Activated naive CD4-positive, alpha-beta T cell treated with anti-CD3 and anti-CD28 coated beads for 36 hours (primary cell): ENCODE data around the gene PDSS1. TPM values are rescaled to one million over a fixed set of nuclear protein-coding genes. Genes with fewer than 3 reads are reported as not detected.
A peak's percentile ranks its signal among the peaks of the same experiment; 100 is the strongest.
"Not testable (repeated sequence)": the region's sequence is repeated elsewhere in the genome, so short reads cannot be mapped to it uniquely, and the experiment has no call there.

Experiments
- CTCF ChIA-PET: fragments of 350-600 bp; sonication (Branson Sonifier 250); formaldehyde crosslinking; loops from one replicate; lab custom pipeline; 2021; ENCODE audit warnings: antibody characterized with exemption; lab: Charles Lee
- DNase-seq: peaks from one replicate; pipeline ENCODE4 v3.0.0-alpha.2; 2020
- H3K27ac Mint-ChIP-seq: one replicate; pipeline ENCODE4 v1.8.0; 2021; ENCODE audit warnings: mild to moderate bottlenecking, mixed read lengths
- H3K27me3 Mint-ChIP-seq: one replicate; pipeline ENCODE4 v1.8.0; 2021; ENCODE audit warnings: low read depth, mixed read lengths
- H3K36me3 Mint-ChIP-seq: one replicate; pipeline ENCODE4 v1.8.0; 2021; ENCODE audit warnings: low read depth, mixed read lengths
- H3K4me1 Mint-ChIP-seq: one replicate; pipeline ENCODE4 v1.8.0; 2021; ENCODE audit warnings: low read depth, mixed read lengths
- H3K4me3 Mint-ChIP-seq: one replicate; pipeline ENCODE4 v1.8.0; 2021; ENCODE audit warnings: mild to moderate bottlenecking, moderate library complexity, mixed read lengths
- H3K9me3 Mint-ChIP-seq: one replicate; pipeline ENCODE4 v1.8.0; 2021; ENCODE audit warnings: mixed read lengths
- intact Hi-C: fragments of 100-400 bp; cut with micrococcal nuclease; formaldehyde crosslinking; loops from one replicate; pipeline ENCODE4 v1.15.1; 2023
- total RNA-seq, 2 experiments: library from RNA; stranded (reverse); gene quantifications; one replicate each; pipeline ENCODE4 v1.2.3, GENCODE V29; 2021

PDSS1 gene
- total RNA-seq, 2 experiments from 2014 or later, result 14.5 to 16.0 TPM

DNA sequence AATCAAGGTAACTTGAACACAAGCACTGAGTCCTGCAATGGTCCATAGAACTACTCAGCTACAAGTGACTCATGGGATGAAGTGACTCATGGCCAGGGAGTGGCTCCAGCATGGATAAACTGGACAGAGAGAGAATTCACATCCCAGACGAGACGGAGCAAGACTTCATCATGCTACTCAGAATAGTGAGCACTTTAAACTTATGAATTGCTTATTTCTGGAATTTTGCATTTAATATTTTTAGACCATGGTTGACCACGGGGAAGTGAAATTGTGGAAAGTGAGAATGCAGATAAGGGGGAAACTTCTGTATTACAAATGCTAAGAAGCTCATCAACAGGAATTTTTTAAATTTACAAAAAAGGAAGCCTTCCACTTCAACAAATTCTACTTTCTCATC lies 15.5 kb upstream of the PDSS1 start:
- H3K4me1 Mint-ChIP-seq, result peaks cover 23% of the 10 kb centered on the region
- H3K9me3 Mint-ChIP-seq, H3K27ac Mint-ChIP-seq, H3K27me3 Mint-ChIP-seq, CTCF ChIA-PET, H3K4me3 Mint-ChIP-seq, DNase-seq, H3K36me3 Mint-ChIP-seq: not testable (repeated sequence)
- intact Hi-C loops, result loop anchor here (2.0 to 10.0 kb wide), 3 partner anchors 75 to 467 kb away; partner anchors contain the start of genes ABI1 and GAD2

DNA sequence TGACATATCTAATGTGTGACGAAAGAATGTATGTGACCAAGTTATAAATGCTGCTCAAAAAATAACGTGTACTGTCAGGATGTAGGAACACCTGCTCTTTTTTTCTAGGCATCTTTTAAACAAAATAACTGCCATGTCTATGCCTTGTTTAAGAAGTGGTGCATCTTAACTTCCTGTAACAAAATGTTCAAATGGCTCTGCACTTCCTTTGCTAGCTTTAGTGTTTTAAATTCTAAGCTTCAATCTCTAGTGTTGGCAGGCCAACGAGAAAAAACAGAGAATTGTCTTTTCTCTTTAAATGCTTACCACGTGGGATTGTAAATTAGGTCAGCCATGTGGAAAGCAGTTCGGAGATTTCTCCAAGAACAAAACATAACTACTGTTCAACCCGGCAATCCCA lies 14.6 kb upstream of the PDSS1 start:
- peaks cover 23% of the 10 kb centered on the region for H3K4me1 Mint-ChIP-seq
- peak overlapping the region; percentile 56 for H3K27ac Mint-ChIP-seq
- CTCF ChIA-PET, result interaction anchor here (0.7 to 1.4 kb wide), 2 partner anchors 14 to 16 kb away, joined by 3 to 6 read pairs; no protein-coding TSS in a partner anchor
- no peaks in the 10 kb centered on the region for H3K9me3 Mint-ChIP-seq
- no peak for DNase-seq
- intact Hi-C loops, result loop anchor here (1.0 to 10.0 kb wide), 4 partner anchors 14 to 468 kb away; partner anchors contain the start of genes ABI1, GAD2 and PDSS1
- no peaks in the 10 kb centered on the region for H3K27me3 Mint-ChIP-seq
- no peak overlapping the region for H3K4me3 Mint-ChIP-seq
- no peaks in the 10 kb centered on the region for H3K36me3 Mint-ChIP-seq

DNA sequence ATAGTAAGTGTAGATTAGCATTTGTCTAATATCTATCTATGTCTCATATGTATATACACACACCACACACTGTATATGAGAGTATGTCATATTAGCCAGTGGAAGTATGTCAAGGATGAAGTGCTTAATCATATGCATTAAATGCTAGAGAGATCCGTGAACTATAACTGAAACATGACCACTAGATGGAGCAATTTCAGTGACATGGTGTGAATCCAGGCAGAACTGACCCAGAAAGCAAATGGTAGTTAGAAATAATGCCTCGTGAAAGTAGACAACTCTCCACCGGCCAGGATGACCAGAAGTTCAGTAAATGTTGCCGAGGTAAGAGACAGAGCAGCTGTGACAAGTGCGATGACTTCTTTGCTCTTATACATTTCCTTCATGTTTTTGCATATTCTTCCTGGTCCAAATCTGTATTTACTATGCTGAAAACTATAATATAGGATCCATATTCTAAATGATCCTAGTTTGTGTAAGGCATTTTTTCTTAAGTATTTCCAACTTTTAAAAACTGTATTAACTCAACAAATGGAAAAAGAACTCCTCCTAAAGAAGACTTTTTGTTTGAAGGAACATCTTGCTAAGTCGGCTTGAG lies 12.7 kb upstream of the PDSS1 start:
- DNase-seq, result peak; percentile 8
- H3K27me3 Mint-ChIP-seq, H3K36me3 Mint-ChIP-seq, H3K27ac Mint-ChIP-seq, H3K4me3 Mint-ChIP-seq, H3K9me3 Mint-ChIP-seq: not testable (repeated sequence)
- intact Hi-C loops, result loop anchor here (2.0 to 10.0 kb wide), 3 partner anchors 178 to 470 kb away; partner anchors contain the start of genes ABI1 and GAD2
- CTCF ChIA-PET, result interaction anchor here (0.6 to 1.8 kb wide), 6 partner anchors 12 to 551 kb away, joined by 3 to 7 read pairs (median 4); no protein-coding TSS in a partner anchor
- H3K4me1 Mint-ChIP-seq, result peaks cover 30% of the 10 kb centered on the region

GRCh38 chr10:26685441-26685840 lies 12.1 kb upstream of the PDSS1 start:
- CTCF ChIA-PET, result interaction anchor here (0.6 to 1.8 kb wide), 7 partner anchors 11 to 551 kb away, joined by 3 to 7 read pairs (median 4); no protein-coding TSS in a partner anchor
- Mint-ChIP-seq H3K36me3 (no peaks in the 10 kb centered on the region), H3K27ac (no peak overlapping the region), H3K4me3 (no peak overlapping the region), H3K9me3 (peaks cover 1% of the 10 kb centered on the region), H3K4me1 (peaks cover 30% of the 10 kb centered on the region), H3K27me3 (no peaks in the 10 kb centered on the region)
- intact Hi-C loops, result loop anchor here (2.0 to 10.0 kb wide), 2 partner anchors 197 to 471 kb away; partner anchors contain the start of gene GAD2
- no peak for DNase-seq

DNA sequence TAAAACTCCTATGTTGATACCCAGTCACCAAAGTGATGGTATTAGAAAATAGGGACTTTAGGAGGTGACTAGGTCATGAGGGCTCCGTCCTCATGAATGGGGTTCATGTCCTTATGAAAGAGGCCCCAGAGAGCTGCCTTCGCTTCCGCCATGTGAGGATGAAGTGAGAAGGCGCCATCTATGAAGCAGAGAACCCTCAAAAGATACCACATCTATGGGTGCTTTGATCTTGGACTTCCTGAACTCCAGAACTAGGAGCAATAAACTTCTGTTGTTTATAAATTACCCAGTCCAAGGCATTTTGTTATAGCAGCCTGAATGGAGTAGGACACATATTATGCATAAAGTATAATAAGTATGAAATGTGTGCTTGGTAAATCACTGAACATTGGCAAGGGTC lies 8.1 kb upstream of the PDSS1 start:
- H3K4me1 Mint-ChIP-seq, result peaks cover 11% of the 10 kb centered on the region
- CTCF ChIA-PET, result interaction anchor here (0.7 kb wide), 1 partner anchor 142 kb away, joined by 3 read pairs; no protein-coding TSS in a partner anchor
- H3K36me3 Mint-ChIP-seq, result no peaks in the 10 kb centered on the region
- no peaks in the 10 kb centered on the region for H3K27me3 Mint-ChIP-seq
- no peak overlapping the region for H3K27ac Mint-ChIP-seq
- no peak for DNase-seq
- intact Hi-C loops, result loop anchor here (10.0 kb wide), 1 partner anchor 475 kb away; the partner anchor contains the start of gene GAD2
- H3K4me3 Mint-ChIP-seq, result no peak overlapping the region
- peaks cover 1% of the 10 kb centered on the region for H3K9me3 Mint-ChIP-seq

- H3K27me3 Mint-ChIP-seq, result no peaks in the 10 kb centered on the region
Measured at GRCh38 chr10:26690731-26691475, 6.6 kb upstream of the PDSS1 start.

DNA sequence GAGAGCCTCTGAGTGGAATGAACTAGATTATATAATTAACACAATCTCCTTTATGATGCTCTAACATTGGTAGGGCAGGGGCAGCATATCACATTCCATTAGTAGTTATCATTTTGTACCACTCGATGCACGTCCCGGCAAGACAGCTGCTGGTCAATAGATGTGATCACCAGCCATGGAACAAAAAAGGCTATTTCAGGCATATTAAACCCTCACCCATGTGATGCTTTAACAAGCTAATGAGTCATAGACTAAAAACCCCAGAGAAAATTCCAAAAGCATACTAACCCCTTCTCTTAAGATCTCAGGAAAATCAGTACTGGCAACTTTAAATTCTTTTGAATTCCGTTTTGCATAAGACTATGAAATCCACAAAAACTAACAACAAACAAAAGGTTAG lies 3.0 kb upstream of the PDSS1 start:
- H3K4me1 Mint-ChIP-seq, result peaks cover 20% of the 10 kb centered on the region
- CTCF ChIA-PET, H3K9me3 Mint-ChIP-seq, H3K36me3 Mint-ChIP-seq, H3K27me3 Mint-ChIP-seq, H3K27ac Mint-ChIP-seq, DNase-seq, H3K4me3 Mint-ChIP-seq: not testable (repeated sequence)
- intact Hi-C loops, result loop anchor here (10.0 kb wide), 1 partner anchor 330 kb away; no protein-coding TSS in a partner anchor

More at GRCh38 chr10:26690731-26691475, 6.6 kb upstream of the PDSS1 start:
- Mint-ChIP-seq H3K27ac (no peak overlapping the region), H3K4me1 (peaks cover 10% of the 10 kb centered on the region), H3K4me3 (no peak overlapping the region), H3K9me3 (peaks cover 1% of the 10 kb centered on the region), H3K36me3 (no peaks in the 10 kb centered on the region)
- CTCF ChIA-PET, result no interaction called here
- intact Hi-C loops, result loop anchor here (10.0 kb wide), 1 partner anchor 334 kb away; no protein-coding TSS in a partner anchor
- DNase-seq, result no peak

DNA sequence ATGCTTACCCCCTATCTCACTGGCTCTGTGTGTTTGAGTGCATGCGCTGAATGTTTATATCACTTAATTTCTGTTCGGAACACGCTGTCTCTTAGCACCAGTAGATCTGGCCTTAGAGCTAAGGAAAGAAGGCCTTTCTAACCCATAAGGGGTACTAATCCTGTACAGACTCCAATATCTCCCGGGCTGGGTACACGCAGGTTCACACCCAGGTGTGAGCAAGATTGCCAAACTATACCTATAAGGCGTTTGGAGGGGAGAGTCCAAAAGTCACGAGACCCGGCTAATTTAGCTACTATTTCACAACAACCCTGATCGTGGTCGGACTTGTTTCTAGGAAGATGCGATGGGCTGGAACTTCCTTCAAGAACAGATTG lies 727 bp upstream of the PDSS1 start:
- intact Hi-C loops, result loop anchor here (1.0 to 10.0 kb wide), 9 partner anchors 13 to 546 kb away; partner anchors contain the start of genes ANKRD26 and MASTL
- Mint-ChIP-seq H3K27ac (peak overlapping the region; percentile 89), H3K4me1 (peaks cover 35% of the 10 kb centered on the region), H3K27me3 (no peaks in the 10 kb centered on the region), H3K36me3 (peaks cover 19% of the 10 kb centered on the region), H3K4me3 (peak overlapping the region; percentile 96), H3K9me3 (no peaks in the 10 kb centered on the region)
- CTCF ChIA-PET, result interaction anchor here (0.6 to 1.2 kb wide), 4 partner anchors 8 to 17 kb away, joined by 3 to 7 read pairs (median 4); no protein-coding TSS in a partner anchor
- DNase-seq, result no peak

GRCh38 chr10:26697922-26698608 lies 564 bp downstream of the PDSS1 start:
- Mint-ChIP-seq H3K27ac (peak overlapping the region; percentile 77), H3K27me3 (no peaks in the 10 kb centered on the region), H3K4me1 (peaks cover 39% of the 10 kb centered on the region), H3K36me3 (peaks cover 25% of the 10 kb centered on the region), H3K4me3 (peak overlapping the region; percentile 96), H3K9me3 (no peaks in the 10 kb centered on the region)
- intact Hi-C loops, result loop anchor here (1.0 to 10.0 kb wide), 9 partner anchors 15 to 545 kb away; partner anchors contain the start of genes ANKRD26 and MASTL
- CTCF ChIA-PET, result interaction anchor here (0.9 to 1.8 kb wide), 4 partner anchors 11 to 28 kb away, joined by 3 to 6 read pairs (median 4); no protein-coding TSS in a partner anchor
- no peak for DNase-seq

DNA sequence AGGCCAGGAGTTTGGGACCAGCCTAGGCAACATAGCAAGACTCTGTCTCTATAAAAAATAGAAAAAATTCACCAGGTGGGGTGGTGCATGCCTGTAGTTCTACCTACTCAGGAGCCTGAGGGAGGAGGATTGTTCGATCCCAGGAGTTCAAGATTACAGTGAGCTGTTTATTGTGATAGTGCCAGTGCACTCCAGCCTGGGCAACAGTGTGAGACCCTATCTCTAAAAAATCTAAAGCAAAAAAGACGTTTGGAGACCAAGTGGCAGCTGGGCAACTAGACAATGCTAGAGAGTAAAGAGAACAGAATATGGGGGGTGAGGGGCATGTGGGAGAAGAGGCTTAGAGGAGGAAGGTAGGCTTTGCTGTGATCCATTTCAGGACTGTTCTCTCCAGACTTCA lies 1.4 kb downstream of the PDSS1 start:
- no peak for DNase-seq
- peaks cover 41% of the 10 kb centered on the region for H3K4me1 Mint-ChIP-seq
- no peaks in the 10 kb centered on the region for H3K9me3 Mint-ChIP-seq
- H3K36me3 Mint-ChIP-seq, result peaks cover 28% of the 10 kb centered on the region
- no peak overlapping the region for H3K27ac Mint-ChIP-seq
- H3K27me3 Mint-ChIP-seq, result no peaks in the 10 kb centered on the region
- intact Hi-C loops, result loop anchor here (5.0 to 10.0 kb wide), 2 partner anchors 257 to 326 kb away; no protein-coding TSS in a partner anchor
- CTCF ChIA-PET, result interaction anchor here (1.5 to 1.8 kb wide), 2 partner anchors 14 to 16 kb away, joined by 4 to 6 read pairs; no protein-coding TSS in a partner anchor
- H3K4me3 Mint-ChIP-seq, result peak overlapping the region; percentile 96

DNA sequence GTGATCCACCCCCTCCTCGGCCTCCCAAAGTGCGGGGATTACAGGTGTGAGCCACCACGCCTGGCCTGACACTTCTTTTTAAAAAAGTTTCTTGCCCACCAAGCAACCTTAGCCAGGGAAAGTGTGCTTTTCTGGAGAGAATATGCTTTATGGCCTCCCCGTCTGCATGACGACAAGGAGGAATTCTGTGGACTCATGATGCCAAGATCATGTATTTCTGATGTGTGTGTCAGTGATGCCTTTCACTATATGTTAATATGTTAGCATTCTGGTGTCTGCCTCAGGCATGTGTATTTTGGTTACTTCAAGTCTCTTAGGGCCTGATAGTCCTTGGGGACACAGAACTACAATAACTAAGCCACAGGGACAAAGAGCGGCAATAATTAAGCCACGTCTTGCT lies 2.1 kb downstream of the PDSS1 start:
- Mint-ChIP-seq H3K36me3 (peaks cover 31% of the 10 kb centered on the region), H3K9me3 (no peaks in the 10 kb centered on the region), H3K4me3 (no peak overlapping the region), H3K27ac (no peak overlapping the region), H3K4me1 (peaks cover 39% of the 10 kb centered on the region), H3K27me3 (no peaks in the 10 kb centered on the region)
- intact Hi-C loops, result loop anchor here (5.0 to 10.0 kb wide), 2 partner anchors 257 to 325 kb away; no protein-coding TSS in a partner anchor
- no peak for DNase-seq
- CTCF ChIA-PET, result interaction anchor here (1.5 to 1.8 kb wide), 2 partner anchors 15 to 16 kb away, joined by 4 to 6 read pairs; no protein-coding TSS in a partner anchor
